Progenitor cell of endocrine pancreas (in vitro differentiated cells): ENCODE measurements around the gene SCARF2. TPM values are rescaled to one million over a fixed set of nuclear protein-coding genes. Genes with fewer than 3 reads are reported as not detected.

Source experiments
- DNase-seq: peaks from one replicate; pipeline ENCODE4 v3.0.0; 2021; ENCODE audit warnings: low spot score; ENCODE audit not compliant: unreplicated experiment
- H3K27ac Mint-ChIP-seq: 2 replicates; pipeline ENCODE4 v1.8.0; 2021; ENCODE audit warnings: mild to moderate bottlenecking, moderate library complexity, mixed read lengths
- H3K27me3 Mint-ChIP-seq: 2 replicates; pipeline ENCODE4 v1.8.0; 2021; ENCODE audit warnings: mixed read lengths
- H3K36me3 Mint-ChIP-seq: 2 replicates; pipeline ENCODE4 v1.8.0; 2022; ENCODE audit warnings: mixed read lengths; ENCODE audit not compliant: insufficient read depth
- H3K4me1 Mint-ChIP-seq: 2 replicates; pipeline ENCODE4 v1.8.0; 2021; ENCODE audit warnings: low read depth, mixed read lengths
- H3K4me3 Mint-ChIP-seq: 2 replicates; pipeline ENCODE4 v1.8.0; 2021; ENCODE audit warnings: low read depth, mild to moderate bottlenecking, moderate library complexity, mixed read lengths
- H3K9me3 Mint-ChIP-seq: 2 replicates; pipeline ENCODE4 v1.8.0; 2021; ENCODE audit warnings: low read depth, mixed read lengths
- total RNA-seq: library from RNA; stranded (reverse); gene quantifications from 2 replicates; pipeline ENCODE4 v1.2.1, GENCODE V29; 2021
- TF ChIP-seq, protein P1 (sequence below): fragments of 200-600 bp; sonication (generic); IDR thresholded peaks from one replicate; pipeline ENCODE4 v1.5.0; 2021; ENCODE audit warnings: antibody characterized with exemption, mild to moderate bottlenecking; ENCODE audit not compliant: unreplicated experiment

SCARF2 gene
- total RNA-seq, 1 donor from 2014 or later: 14.4 TPM

- H3K27me3 Mint-ChIP-seq: no peaks in the 10 kb centered on the region
These were observed 28.7 kb downstream of the SCARF2 start for GRCh38 chr22:20408891-20409290.

GRCh38 chr22:20407829-20408228 lies 29.8 kb downstream of the SCARF2 start:
- no peak for DNase-seq
- peaks cover 16% of the 10 kb centered on the region for H3K36me3 Mint-ChIP-seq
- H3K27ac Mint-ChIP-seq: no peak overlapping the region
- H3K27me3 Mint-ChIP-seq: no peaks in the 10 kb centered on the region
- H3K4me3 Mint-ChIP-seq: no peak overlapping the region
- H3K9me3 Mint-ChIP-seq: no peaks in the 10 kb centered on the region
- TF ChIP-seq, protein P1, sequence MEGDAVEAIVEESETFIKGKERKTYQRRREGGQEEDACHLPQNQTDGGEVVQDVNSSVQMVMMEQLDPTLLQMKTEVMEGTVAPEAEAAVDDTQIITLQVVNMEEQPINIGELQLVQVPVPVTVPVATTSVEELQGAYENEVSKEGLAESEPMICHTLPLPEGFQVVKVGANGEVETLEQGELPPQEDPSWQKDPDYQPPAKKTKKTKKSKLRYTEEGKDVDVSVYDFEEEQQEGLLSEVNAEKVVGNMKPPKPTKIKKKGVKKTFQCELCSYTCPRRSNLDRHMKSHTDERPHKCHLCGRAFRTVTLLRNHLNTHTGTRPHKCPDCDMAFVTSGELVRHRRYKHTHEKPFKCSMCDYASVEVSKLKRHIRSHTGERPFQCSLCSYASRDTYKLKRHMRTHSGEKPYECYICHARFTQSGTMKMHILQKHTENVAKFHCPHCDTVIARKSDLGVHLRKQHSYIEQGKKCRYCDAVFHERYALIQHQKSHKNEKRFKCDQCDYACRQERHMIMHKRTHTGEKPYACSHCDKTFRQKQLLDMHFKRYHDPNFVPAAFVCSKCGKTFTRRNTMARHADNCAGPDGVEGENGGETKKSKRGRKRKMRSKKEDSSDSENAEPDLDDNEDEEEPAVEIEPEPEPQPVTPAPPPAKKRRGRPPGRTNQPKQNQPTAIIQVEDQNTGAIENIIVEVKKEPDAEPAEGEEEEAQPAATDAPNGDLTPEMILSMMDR: no peak
- H3K4me1 Mint-ChIP-seq: peaks cover 3% of the 10 kb centered on the region

More at GRCh38 chr22:20408891-20409290, 28.7 kb downstream of the SCARF2 start:
- no peaks in the 10 kb centered on the region for H3K9me3 Mint-ChIP-seq
- peaks cover 3% of the 10 kb centered on the region for H3K4me1 Mint-ChIP-seq
- peaks cover 11% of the 10 kb centered on the region for H3K36me3 Mint-ChIP-seq
- H3K27ac Mint-ChIP-seq: no peak overlapping the region
- DNase-seq: no peak
- TF ChIP-seq, protein P1: no peak
- H3K4me3 Mint-ChIP-seq: no peak overlapping the region

GRCh38 chr22:20406686-20407408 lies 30.8 kb downstream of the SCARF2 start:
- DNase-seq: no peak
- H3K27ac Mint-ChIP-seq: no peak overlapping the region
- H3K4me1 Mint-ChIP-seq: no peaks in the 10 kb centered on the region
- H3K36me3 Mint-ChIP-seq: peaks cover 16% of the 10 kb centered on the region
- no peaks in the 10 kb centered on the region for H3K9me3 Mint-ChIP-seq
- H3K4me3 Mint-ChIP-seq: no peak overlapping the region
- TF ChIP-seq, protein P1: no peak
- no peaks in the 10 kb centered on the region for H3K27me3 Mint-ChIP-seq

DNA sequence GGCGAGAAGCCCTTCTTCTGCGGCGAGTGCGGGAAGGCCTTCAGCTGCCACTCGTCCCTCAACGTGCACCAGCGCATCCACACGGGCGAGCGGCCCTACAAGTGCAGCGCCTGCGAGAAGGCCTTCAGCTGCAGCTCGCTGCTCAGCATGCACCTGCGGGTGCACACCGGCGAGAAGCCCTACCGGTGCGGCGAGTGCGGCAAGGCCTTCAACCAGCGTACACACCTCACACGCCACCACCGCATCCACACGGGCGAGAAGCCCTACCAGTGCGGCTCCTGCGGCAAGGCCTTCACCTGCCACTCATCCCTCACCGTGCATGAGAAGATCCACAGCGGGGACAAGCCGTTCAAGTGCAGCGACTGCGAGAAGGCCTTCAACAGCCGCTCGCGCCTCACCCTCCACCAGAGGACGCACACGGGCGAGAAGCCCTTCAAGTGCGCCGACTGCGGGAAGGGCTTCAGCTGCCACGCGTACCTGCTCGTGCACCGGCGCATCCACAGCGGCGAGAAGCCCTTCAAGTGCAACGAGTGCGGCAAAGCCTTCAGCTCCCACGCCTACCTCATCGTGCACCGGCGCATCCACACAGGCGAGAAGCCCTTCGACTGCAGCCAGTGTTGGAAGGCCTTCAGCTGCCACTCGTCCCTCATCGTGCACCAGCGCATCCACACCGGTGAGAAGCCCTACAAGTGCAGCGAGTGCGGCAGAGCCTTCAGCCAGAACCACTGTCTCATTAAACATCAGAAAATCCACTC lies 31.5 kb downstream of the SCARF2 start:
- Mint-ChIP-seq H3K36me3 (peaks cover 16% of the 10 kb centered on the region), H3K4me1 (no peaks in the 10 kb centered on the region), H3K4me3 (no peak overlapping the region), H3K9me3 (no peaks in the 10 kb centered on the region), H3K27ac (no peak overlapping the region), H3K27me3 (no peaks in the 10 kb centered on the region)
- TF ChIP-seq, protein P1: no peak
- no peak for DNase-seq

GRCh38 chr22:20405291-20405930 lies 32.2 kb downstream of the SCARF2 start:
- no peaks in the 10 kb centered on the region for H3K4me1 Mint-ChIP-seq
- DNase-seq: no peak
- no peaks in the 10 kb centered on the region for H3K27me3 Mint-ChIP-seq
- TF ChIP-seq, protein P1: no peak
- peaks cover 14% of the 10 kb centered on the region for H3K36me3 Mint-ChIP-seq
- H3K4me3 Mint-ChIP-seq: no peak overlapping the region
- H3K27ac Mint-ChIP-seq: no peak overlapping the region
- H3K9me3 Mint-ChIP-seq: no peaks in the 10 kb centered on the region
